Fibroblast of lung (primary cell): ENCODE measurements around the gene LRMDA. TPM values are rescaled to one million over a fixed set of nuclear protein-coding genes. Genes with fewer than 3 reads are reported as not detected.

Experiments
- DNase-seq, 2 donors: peaks; one replicate each; pipeline versions ENCODE4 v3.0.0 to v3.0.0-alpha.2; 2010; ENCODE audit warnings: low read depth in 2 of 2
- H2AFZ ChIP-seq: 2 replicates; pipeline ENCODE4 v1.5.1; 2012; ENCODE audit warnings: low read length, control low read depth, inconsistent platforms
- H3K27ac ChIP-seq: 2 replicates; pipeline ENCODE4 v1.5.1; 2011; ENCODE audit warnings: low read length, control low read depth; ENCODE audit not compliant: insufficient read depth
- H3K27me3 ChIP-seq: 2 replicates; pipeline ENCODE4 v1.5.1; 2011; ENCODE audit warnings: mild to moderate bottlenecking, low read length; ENCODE audit not compliant: control insufficient read depth, insufficient read depth
- H3K36me3 ChIP-seq: 2 replicates; pipeline ENCODE4 v1.5.1; 2011; ENCODE audit warnings: low read length; ENCODE audit not compliant: control insufficient read depth, insufficient read depth
- H3K4me1 ChIP-seq: 2 replicates; pipeline ENCODE4 v1.5.1; 2011; ENCODE audit warnings: low read length; ENCODE audit not compliant: control insufficient read depth, insufficient read depth; ENCODE audit errors: extremely low read depth
- H3K4me2 ChIP-seq: 2 replicates; pipeline ENCODE4 v1.5.1; 2011; ENCODE audit warnings: low read length, control low read depth; ENCODE audit not compliant: insufficient read depth; ENCODE audit errors: extremely low read depth
- H3K4me3 ChIP-seq, 4 experiments: fragments of 200-600 bp in 1 of 4; sonication (generic) in 1 of 4; replicated peaks in 1 of 4; 2 replicates each; pipeline ENCODE4 v1.5.1; 2011 to 2016; ENCODE audit warnings: low read length in 4 of 4, low read depth in 3 of 4, mild to moderate bottlenecking in 3 of 4, control low read depth in 2 of 4, inconsistent platforms in 1 of 4, mixed read lengths in 1 of 4; ENCODE audit not compliant: insufficient read depth in 1 of 4; ENCODE audit errors: control extremely low read depth in 1 of 4
- H3K79me2 ChIP-seq: 2 replicates; pipeline ENCODE4 v1.5.1; 2012; ENCODE audit warnings: mild to moderate bottlenecking, low read length, inconsistent platforms; ENCODE audit not compliant: control insufficient read depth, insufficient read depth
- H3K9ac ChIP-seq: 2 replicates; pipeline ENCODE4 v1.5.1; 2011; ENCODE audit warnings: mild to moderate bottlenecking, low read length, control low read depth; ENCODE audit not compliant: insufficient read depth
- H3K9me3 ChIP-seq: 2 replicates; pipeline ENCODE4 v1.5.1; 2012; ENCODE audit warnings: low read depth, low read length; ENCODE audit not compliant: control insufficient read depth, insufficient read depth
- H4K20me1 ChIP-seq: 2 replicates; pipeline ENCODE4 v1.5.1; 2011; ENCODE audit warnings: low read length; ENCODE audit not compliant: control insufficient read depth, insufficient read depth; ENCODE audit errors: extremely low read depth
- CTCF ChIP-seq, 2 donors: IDR thresholded peaks in 1 of 2; conservative IDR thresholded peaks in 1 of 2; 1 replicate in 1 of 2; 2 replicates in 1 of 2; pipeline ENCODE4 v1.5.1; 2011 to 2012; ENCODE audit warnings: low read length in 2 of 2, control low read depth in 1 of 2, inconsistent platforms in 1 of 2, low read depth in 1 of 2, mild to moderate bottlenecking in 1 of 2
- EZH2 ChIP-seq: IDR thresholded peaks from 2 replicates; pipeline ENCODE4 v1.5.1; 2012; ENCODE audit warnings: low read length, control low read depth, mild to moderate bottlenecking; ENCODE audit errors: missing control alignments
- polyA plus RNA-seq, 2 donors: library from polyadenylated mRNA; depleted of rRNA in 1 of 2; stranded (reverse) in 1 of 2; unstranded in 1 of 2; fragments of >200 nt; gene quantifications; 2 replicates each; pipeline ENCODE4 v1.2.1, GENCODE V29; 2011 to 2012; ENCODE audit warnings: missing spikeins in 1 of 2
- total RNA-seq: library from RNA; depleted of rRNA; stranded (reverse); fragments of >200 nt; gene quantifications from 2 replicates; pipeline ENCODE4 v1.2.1, GENCODE V29; 2014

The LRMDA gene
- total and polyA plus RNA-seq, 2 donors (not counting 1 experiment from before 2014, with no cell fraction given): 1.7 to 2.0 TPM

DNA sequence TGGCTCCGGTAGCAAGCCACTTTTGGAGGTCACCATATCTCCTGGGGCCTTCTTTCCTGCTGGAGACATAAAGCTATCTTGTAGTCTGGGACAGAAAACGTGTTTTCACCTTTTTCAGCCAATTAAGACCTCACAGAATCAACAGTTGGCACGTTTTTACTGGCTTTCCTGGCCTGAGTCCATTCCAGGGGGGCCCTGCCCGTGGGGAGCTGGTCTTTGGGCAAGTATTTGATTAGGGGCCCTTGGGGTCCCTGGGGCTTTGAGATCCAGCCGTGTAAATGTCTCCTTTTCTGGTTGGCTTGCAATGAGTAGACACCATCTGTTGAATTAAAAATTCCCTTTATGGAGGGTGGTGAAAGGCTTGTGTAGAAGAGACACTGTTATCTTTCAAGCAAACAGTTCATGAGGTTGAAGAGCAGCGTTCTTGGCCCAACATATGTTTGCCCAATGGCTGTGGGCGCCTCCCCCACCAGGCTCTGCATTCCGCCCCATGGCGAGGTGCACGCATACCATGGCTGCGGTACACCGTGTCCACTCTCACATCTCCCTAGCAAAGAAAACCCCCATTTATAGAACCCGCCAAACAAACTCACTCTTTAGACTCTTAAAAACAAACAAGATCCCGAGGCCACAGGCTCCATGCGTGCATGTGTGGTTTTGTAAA, 593.2 kb downstream of the LRMDA start:
- no peaks in the 10 kb centered on the region for H3K79me2 ChIP-seq
- H3K9ac ChIP-seq: no peak overlapping the region
- no peak overlapping the region for H2AFZ ChIP-seq
- no peaks in the 10 kb centered on the region for H3K9me3 ChIP-seq
- no peak overlapping the region for H3K4me2 ChIP-seq
- H3K4me1 ChIP-seq: no peaks in the 10 kb centered on the region
- no peak for DNase-seq
- peaks cover 2% of the 10 kb centered on the region for H3K27me3 ChIP-seq
- no peak overlapping the region for H3K27ac ChIP-seq
- TF ChIP-seq CTCF (conservative IDR thresholded peaks at IDR 0.05 in 1 of 2, IDR thresholded peaks at IDR 0.05 in 1 of 2; ENCODE audit: low read depth in 1 of 2, low read length in 2 of 2) (no peak), EZH2 (no peak)
- H3K36me3 ChIP-seq: no peaks in the 10 kb centered on the region
- no peak overlapping the region for H3K4me3 ChIP-seq
- H4K20me1 ChIP-seq: no peaks in the 10 kb centered on the region

DNA sequence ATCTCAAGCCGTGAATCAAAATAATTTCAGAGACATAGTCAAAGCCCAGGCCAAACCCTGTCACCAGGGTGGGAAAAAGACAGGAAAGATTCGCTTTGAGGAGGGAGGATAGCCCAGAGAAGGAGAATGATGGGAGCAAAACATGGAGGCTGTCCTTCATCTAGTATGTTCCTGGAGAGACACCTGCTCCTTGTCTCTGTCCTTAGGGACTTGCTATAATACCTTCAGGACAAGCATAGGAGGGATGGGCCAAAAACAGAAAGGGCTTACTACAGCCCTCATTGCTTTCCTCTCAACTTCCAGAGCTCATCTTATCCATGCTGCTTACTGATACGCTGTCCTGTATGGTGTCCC, 593.7 kb downstream of the LRMDA start:
- no peaks in the 10 kb centered on the region for H3K9me3 ChIP-seq
- H2AFZ ChIP-seq: no peak overlapping the region
- H3K36me3 ChIP-seq: no peaks in the 10 kb centered on the region
- DNase-seq: no peak
- H3K4me3 ChIP-seq: no peak overlapping the region
- TF ChIP-seq EZH2: no peak
- no peak for TF ChIP-seq CTCF (conservative IDR thresholded peaks at IDR 0.05 in 1 of 2, IDR thresholded peaks at IDR 0.05 in 1 of 2; ENCODE audit: low read depth in 1 of 2, low read length in 2 of 2)
- no peaks in the 10 kb centered on the region for H4K20me1 ChIP-seq
- no peaks in the 10 kb centered on the region for H3K79me2 ChIP-seq
- H3K4me2 ChIP-seq: no peak overlapping the region
- H3K27ac ChIP-seq: no peak overlapping the region
- H3K9ac ChIP-seq: no peak overlapping the region
- H3K4me1 ChIP-seq: no peaks in the 10 kb centered on the region
- H3K27me3 ChIP-seq: peaks cover 2% of the 10 kb centered on the region

DNA sequence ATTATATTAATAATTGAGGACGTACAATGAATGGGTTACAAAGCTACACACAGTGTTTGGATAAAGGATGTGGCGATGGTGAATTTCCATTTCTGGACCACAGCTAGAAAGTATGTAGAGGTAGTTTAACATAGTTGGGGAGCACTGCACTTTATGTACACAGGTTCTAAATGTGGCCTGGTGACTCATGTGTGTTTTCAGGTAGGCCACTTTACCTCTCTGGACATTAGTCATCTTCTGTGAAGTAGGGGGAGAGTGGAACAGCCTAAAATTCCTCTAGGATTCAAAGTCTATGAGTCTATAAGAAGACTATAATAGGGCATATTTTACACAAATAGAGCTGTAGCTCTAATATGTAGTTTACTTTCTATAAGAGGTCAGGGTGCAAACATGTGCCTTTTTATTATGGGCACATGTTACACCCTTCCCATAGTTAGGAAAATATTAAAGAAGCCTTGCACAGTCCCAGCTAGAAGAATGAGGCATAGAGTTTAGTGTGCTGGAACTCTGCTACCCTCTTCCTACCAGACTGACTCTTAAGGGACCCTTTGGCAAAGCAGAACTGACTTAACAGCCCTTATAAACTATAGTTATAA, 594.9 kb downstream of the LRMDA start:
- no peak overlapping the region for H3K9ac ChIP-seq
- DNase-seq: no peak
- no peaks in the 10 kb centered on the region for H3K79me2 ChIP-seq
- no peak overlapping the region for H3K27ac ChIP-seq
- H2AFZ ChIP-seq: no peak overlapping the region
- H3K4me2 ChIP-seq: no peak overlapping the region
- H3K27me3 ChIP-seq: peaks cover 2% of the 10 kb centered on the region
- no peaks in the 10 kb centered on the region for H3K4me1 ChIP-seq
- H3K36me3 ChIP-seq: no peaks in the 10 kb centered on the region
- no peaks in the 10 kb centered on the region for H3K9me3 ChIP-seq
- H3K4me3 ChIP-seq: no peak overlapping the region
- H4K20me1 ChIP-seq: no peaks in the 10 kb centered on the region
- TF ChIP-seq EZH2: no peak
- no peak for TF ChIP-seq CTCF (conservative IDR thresholded peaks at IDR 0.05 in 1 of 2, IDR thresholded peaks at IDR 0.05 in 1 of 2; ENCODE audit: low read depth in 1 of 2, low read length in 2 of 2)
